ENCODE results near the gene PER1.

Gene PER1

GRCh38 chr17:8140065-8141029, 11.9 kb downstream of the PER1 start:
- Mint-ChIP-seq H3K27me3 (no peaks in the 10 kb centered on the region), H3K27ac (no peak overlapping the region), H3K9me3 (no peaks in the 10 kb centered on the region), H3K4me3 (no peak overlapping the region), H3K36me3 (no peaks in the 10 kb centered on the region), H3K4me1 (no peaks in the 10 kb centered on the region)

- H3K4me3 Mint-ChIP-seq = no peak overlapping the region
Observed at GRCh38 chr17:8138672-8139371, 13.4 kb downstream of the PER1 start.

DNA sequence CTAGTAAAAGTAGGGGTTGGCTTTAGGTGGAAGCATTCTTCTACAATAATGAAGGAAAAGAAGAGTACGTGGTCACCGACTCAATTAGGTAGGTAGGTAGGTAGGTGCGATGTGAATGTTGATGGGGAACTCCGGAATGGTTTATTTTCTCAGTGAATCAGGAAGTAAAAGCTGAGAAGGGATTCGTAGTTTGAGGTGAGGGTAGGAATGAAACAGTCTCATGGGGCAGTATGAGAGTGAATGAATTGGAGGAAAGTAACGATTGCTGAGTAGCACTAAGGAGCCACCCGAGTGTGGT, 13.9 kb downstream of the PER1 start:
- Mint-ChIP-seq H3K9me3 (no peaks in the 10 kb centered on the region), H3K4me3 (no peak overlapping the region), H3K36me3 (no peaks in the 10 kb centered on the region), H3K27ac (no peak overlapping the region), H3K27me3 (no peaks in the 10 kb centered on the region), H3K4me1 (no peaks in the 10 kb centered on the region)

More at GRCh38 chr17:8138672-8139371, 13.4 kb downstream of the PER1 start:
- no peaks in the 10 kb centered on the region for H3K36me3 Mint-ChIP-seq
- H3K27ac Mint-ChIP-seq = no peak overlapping the region
- H3K4me1 Mint-ChIP-seq = no peaks in the 10 kb centered on the region
- no peaks in the 10 kb centered on the region for H3K27me3 Mint-ChIP-seq
- no peaks in the 10 kb centered on the region for H3K9me3 Mint-ChIP-seq

DNA sequence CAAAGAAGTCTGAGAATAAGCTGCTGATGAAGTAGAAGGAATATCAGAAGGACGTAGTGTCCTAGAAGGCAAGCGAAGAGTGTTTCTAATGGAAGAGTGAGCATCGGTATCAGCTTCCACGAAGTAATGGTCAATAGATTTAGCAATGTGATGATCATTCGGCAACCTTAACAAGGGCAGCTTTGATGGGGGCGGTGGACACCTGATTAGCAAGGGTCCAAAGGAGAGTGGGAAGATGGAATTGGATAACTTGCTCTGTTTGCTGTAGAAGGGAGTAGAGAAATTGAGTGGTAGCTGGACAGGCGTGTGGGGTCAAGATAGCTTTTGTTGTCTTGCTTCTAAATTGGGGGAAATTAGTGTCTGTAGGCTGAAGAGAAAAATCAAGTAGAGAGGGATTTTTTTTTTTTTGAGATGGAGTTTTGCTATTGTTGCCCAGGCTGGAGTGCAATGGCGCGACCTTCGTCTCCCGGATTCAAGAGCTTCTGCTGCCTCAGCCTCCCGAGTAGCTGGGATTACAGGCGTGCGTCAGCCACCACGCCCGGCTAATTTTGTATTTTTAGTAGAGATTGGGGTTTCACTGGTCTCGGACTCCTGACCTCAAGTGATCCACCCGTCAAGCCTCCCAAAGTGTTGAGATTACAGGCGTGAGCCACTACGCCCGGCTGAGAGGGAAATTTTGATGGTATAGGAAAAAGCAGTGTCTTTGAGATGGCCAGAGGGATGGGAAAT, 14.4 kb downstream of the PER1 start:
- Mint-ChIP-seq H3K4me1 (no peaks in the 10 kb centered on the region), H3K4me3 (no peak overlapping the region), H3K36me3 (no peaks in the 10 kb centered on the region), H3K9me3 (no peaks in the 10 kb centered on the region), H3K27ac (no peak overlapping the region), H3K27me3 (no peaks in the 10 kb centered on the region)

GRCh38 chr17:8133941-8134340, 18.3 kb downstream of the PER1 start:
- H3K36me3 Mint-ChIP-seq = no peaks in the 10 kb centered on the region
- H3K27ac Mint-ChIP-seq = no peak overlapping the region
- no peaks in the 10 kb centered on the region for H3K27me3 Mint-ChIP-seq
- no peak overlapping the region for H3K4me3 Mint-ChIP-seq
- H3K9me3 Mint-ChIP-seq = no peaks in the 10 kb centered on the region
- H3K4me1 Mint-ChIP-seq = no peaks in the 10 kb centered on the region

- no peaks in the 10 kb centered on the region for H3K4me1 Mint-ChIP-seq
Observed at GRCh38 chr17:8133399-8133798, 18.8 kb downstream of the PER1 start.

DNA sequence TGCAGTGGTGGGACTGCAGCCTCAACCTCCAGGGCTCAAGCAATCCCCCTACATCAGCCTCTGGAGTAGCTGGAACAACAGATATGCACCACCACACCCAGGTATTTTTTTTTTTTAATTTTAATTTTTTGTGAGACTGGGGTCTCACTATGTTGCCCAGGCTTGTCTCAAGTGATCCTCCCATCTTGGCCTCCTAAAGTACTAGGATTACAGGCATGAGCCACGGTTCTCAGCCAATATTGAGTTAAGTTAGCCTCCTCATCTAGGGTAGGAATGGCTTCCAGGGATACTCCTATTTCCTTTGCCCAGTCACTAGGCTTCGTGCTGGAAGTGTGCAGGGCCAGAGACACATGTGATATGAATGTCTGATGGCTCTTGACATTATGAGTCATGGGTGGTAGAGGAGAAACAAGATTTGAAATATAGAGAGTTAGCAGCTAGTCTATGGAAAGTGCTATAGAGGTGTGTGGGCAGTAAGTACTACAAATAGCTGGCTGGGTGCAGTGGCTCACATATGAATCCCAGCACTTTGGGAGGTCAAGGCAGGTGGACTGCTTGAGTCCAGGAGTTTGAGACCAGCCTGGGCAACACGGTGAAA, 20.3 kb downstream of the PER1 start:
- Mint-ChIP-seq H3K36me3 (no peaks in the 10 kb centered on the region), H3K4me3 (no peak overlapping the region), H3K9me3 (no peaks in the 10 kb centered on the region), H3K27ac (peak overlapping the region; percentile 62), H3K27me3 (no peaks in the 10 kb centered on the region), H3K4me1 (peaks cover 5% of the 10 kb centered on the region)

More at GRCh38 chr17:8133399-8133798, 18.8 kb downstream of the PER1 start:
- Mint-ChIP-seq H3K36me3 (no peaks in the 10 kb centered on the region), H3K27me3 (no peaks in the 10 kb centered on the region), H3K27ac (no peak overlapping the region), H3K9me3 (no peaks in the 10 kb centered on the region), H3K4me3 (no peak overlapping the region)

DNA sequence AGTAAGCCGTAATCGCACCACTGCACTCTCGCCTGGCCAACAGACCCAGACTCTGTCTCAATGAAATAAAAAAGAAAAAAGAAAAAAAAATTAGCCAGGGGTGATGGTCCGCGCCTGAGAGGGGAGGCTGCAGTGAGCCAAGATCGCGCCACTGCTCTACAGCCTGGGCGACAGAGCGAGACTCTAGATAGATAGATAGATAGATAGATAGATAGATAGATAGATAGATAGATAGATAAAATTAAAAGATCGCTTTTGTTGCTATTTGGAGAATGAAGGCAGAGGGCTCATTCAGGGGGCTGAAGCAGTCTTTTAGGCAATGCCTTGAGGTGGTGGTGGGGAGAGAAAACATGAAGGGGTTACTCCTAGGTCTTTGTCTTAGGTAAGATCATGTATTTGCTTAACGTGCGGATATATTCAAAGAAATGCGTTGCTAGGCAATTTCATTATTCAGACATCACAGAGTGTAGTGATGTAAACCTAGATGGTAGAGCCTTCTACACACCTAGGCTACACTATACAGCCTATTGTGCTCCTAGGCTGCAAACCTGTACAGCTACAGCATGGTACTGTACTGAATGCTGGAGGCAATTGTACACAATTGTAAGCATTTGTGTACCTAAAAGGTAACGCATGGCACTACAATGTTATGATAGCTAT, 23.9 kb downstream of the PER1 start:
- H3K27ac Mint-ChIP-seq = no peak overlapping the region
- no peak overlapping the region for H3K4me3 Mint-ChIP-seq
- peaks cover 8% of the 10 kb centered on the region for H3K27me3 Mint-ChIP-seq

DNA sequence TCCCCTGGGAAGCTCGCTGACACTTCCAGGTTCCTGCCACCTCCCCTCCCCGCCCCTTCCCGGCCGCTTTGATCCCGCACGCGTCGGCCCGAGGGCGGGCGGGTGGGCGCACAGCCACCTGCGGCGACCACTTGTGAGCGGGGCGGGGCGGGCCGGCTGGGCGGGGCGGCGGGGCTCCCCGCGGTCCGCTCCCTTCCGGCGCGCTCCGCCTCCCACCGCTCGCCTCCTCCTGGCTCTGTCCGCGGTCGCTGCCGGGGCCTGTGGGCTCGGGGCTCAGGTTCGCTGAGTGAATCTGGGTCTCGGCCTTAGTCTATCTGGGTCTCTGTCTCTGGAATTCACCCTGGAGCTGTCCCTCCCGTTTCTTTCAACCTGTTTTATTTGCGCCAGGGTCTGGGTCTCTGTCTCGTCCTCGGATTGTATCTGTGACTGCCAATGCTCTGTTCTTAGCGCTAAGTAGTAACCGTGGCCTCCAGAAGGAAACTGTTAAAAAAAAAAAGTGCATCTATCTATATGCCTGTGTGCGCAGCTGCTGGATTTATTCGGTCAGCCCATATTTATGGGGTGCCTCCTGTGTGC, 25.6 kb downstream of the PER1 start:
- Mint-ChIP-seq H3K9me3 (no peaks in the 10 kb centered on the region), H3K27ac (peak overlapping the region; percentile 100), H3K27me3 (peaks cover 9% of the 10 kb centered on the region), H3K4me1 (peaks cover 45% of the 10 kb centered on the region), H3K4me3 (peak overlapping the region; percentile 94), H3K36me3 (peaks cover 1% of the 10 kb centered on the region)

More for the DNA sequence above, 23.9 kb downstream of the PER1 start:
- no peaks in the 10 kb centered on the region for H3K9me3 Mint-ChIP-seq
- peaks cover 37% of the 10 kb centered on the region for H3K4me1 Mint-ChIP-seq
- H3K36me3 Mint-ChIP-seq = peaks cover 1% of the 10 kb centered on the region

- H3K27me3 Mint-ChIP-seq = peaks cover 9% of the 10 kb centered on the region
Observed at GRCh38 chr17:8125947-8126490, 26.2 kb downstream of the PER1 start.

GRCh38 chr17:8125154-8125946, 26.9 kb downstream of the PER1 start:
- H3K4me3 Mint-ChIP-seq = peak overlapping the region; percentile 93
- peak overlapping the region; percentile 100 for H3K27ac Mint-ChIP-seq
- no peaks in the 10 kb centered on the region for H3K9me3 Mint-ChIP-seq
- peaks cover 54% of the 10 kb centered on the region for H3K4me1 Mint-ChIP-seq
- H3K27me3 Mint-ChIP-seq = peaks cover 12% of the 10 kb centered on the region
- peaks cover 1% of the 10 kb centered on the region for H3K36me3 Mint-ChIP-seq

More at GRCh38 chr17:8125947-8126490, 26.2 kb downstream of the PER1 start:
- Mint-ChIP-seq H3K36me3 (peaks cover 1% of the 10 kb centered on the region), H3K27ac (peak overlapping the region; percentile 100), H3K4me3 (peak overlapping the region; percentile 93), H3K4me1 (peaks cover 47% of the 10 kb centered on the region), H3K9me3 (no peaks in the 10 kb centered on the region)

GRCh38 chr17:8124350-8125153, 27.7 kb downstream of the PER1 start:
- Mint-ChIP-seq H3K4me1 (peaks cover 62% of the 10 kb centered on the region), H3K36me3 (peaks cover 3% of the 10 kb centered on the region), H3K9me3 (no peaks in the 10 kb centered on the region), H3K27ac (peak overlapping the region; percentile 100), H3K27me3 (peaks cover 15% of the 10 kb centered on the region), H3K4me3 (peak overlapping the region; percentile 93)

GRCh38 chr17:8123695-8124349, 28.4 kb downstream of the PER1 start, which contains the start of gene HES7:
TSS of gene HES7 (minus strand) at chr17:8124106. CDS start at chr17:8124084, 22 bp downstream.
- Mint-ChIP-seq H3K27ac (peak within 1 kb of the TSS; percentile 100), H3K27me3 (peaks cover 17% of the 10 kb centered on the region), H3K4me1 (peaks cover 66% of the 10 kb centered on the region), H3K36me3 (peaks cover 3% of the 10 kb centered on the region), H3K4me3 (peak within 1 kb of the TSS; percentile 93), H3K9me3 (no peaks in the 10 kb centered on the region)
